Measurements from ENCODE around the gene IQCM. TPM values are rescaled to one million over a fixed set of nuclear protein-coding genes. Genes with fewer than 3 reads are reported as not detected.

The IQCM gene
- polyA plus RNA-seq, 1 experiment = 0.05 TPM

DNA sequence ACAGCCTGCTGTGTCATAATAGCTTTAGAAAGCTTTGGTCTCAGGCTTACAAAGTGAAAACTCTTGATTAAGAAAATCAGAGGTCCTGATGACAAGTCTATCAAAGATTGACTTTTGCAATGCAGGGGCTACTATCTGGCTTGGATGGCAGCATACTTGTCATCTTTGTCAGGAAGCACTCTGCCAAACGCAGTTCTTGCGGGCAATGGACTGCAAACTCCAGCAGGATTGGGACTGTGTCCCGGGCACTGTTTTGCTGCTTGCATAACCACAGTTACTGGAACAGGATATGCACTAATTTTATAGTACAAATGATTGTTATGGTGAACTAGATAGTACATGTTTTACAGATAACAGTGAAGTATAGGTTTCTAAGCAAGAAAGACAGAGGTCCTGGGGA lies 185.6 kb downstream of the IQCM start:
- TF ChIP-seq, protein P1, sequence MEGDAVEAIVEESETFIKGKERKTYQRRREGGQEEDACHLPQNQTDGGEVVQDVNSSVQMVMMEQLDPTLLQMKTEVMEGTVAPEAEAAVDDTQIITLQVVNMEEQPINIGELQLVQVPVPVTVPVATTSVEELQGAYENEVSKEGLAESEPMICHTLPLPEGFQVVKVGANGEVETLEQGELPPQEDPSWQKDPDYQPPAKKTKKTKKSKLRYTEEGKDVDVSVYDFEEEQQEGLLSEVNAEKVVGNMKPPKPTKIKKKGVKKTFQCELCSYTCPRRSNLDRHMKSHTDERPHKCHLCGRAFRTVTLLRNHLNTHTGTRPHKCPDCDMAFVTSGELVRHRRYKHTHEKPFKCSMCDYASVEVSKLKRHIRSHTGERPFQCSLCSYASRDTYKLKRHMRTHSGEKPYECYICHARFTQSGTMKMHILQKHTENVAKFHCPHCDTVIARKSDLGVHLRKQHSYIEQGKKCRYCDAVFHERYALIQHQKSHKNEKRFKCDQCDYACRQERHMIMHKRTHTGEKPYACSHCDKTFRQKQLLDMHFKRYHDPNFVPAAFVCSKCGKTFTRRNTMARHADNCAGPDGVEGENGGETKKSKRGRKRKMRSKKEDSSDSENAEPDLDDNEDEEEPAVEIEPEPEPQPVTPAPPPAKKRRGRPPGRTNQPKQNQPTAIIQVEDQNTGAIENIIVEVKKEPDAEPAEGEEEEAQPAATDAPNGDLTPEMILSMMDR (IDR thresholded peaks at IDR 0.05; ENCODE audit: low read depth, low read length) = no peak
- ChIA-PET POLR2A (no interaction called here), CTCF (no interaction called here)
- H3K4me3 ChIP-seq (ENCODE audit: low read depth, low read length) = no peak overlapping the region
- no peaks in the 10 kb centered on the region for H3K27me3 ChIP-seq (ENCODE audit: control insufficient read depth, insufficient read depth, low read length)
- H3K9me3 ChIP-seq (ENCODE audit: control insufficient read depth, insufficient read depth, low read length) = no peaks in the 10 kb centered on the region
- no peak for DNase-seq (ENCODE audit: low read depth, low spot score)
- H3K27ac ChIP-seq (ENCODE audit: low read depth, low read length) = no peak overlapping the region

DNA sequence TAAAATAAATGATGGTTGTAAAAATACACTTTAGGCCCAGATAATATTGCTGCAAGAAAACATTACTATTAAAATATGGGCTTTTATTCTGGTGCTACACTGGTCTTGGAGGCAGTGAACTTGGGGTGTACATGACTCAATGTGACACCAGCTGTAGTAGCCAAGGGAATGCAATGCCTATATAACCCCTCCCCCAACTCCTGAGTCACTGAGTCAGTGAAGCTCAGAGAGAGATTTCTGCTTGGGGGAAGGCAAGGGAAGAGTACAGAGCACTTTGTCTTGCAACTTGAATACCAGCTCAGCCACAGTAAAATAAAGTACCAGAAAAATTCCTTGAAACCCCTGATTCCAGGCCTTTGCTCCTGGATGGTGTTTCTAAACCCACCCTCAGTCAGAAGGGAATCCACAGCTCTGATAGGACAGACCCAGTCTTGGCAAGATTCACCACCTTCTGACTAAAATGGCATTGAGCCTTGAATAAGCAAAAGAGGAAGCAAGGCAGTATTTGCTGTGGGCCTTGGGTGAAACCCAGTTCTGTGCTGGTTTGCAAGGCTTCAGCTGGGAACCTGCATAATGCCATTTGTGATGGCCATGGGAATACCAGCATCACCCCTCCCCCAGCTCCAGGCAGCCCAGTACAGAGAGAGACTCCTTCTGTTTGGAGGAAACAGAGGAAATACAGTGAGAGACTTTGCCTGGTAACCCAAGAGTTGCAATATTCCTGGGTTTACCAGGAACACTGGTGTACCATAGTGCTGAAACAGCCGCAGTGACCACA lies 209.9 kb downstream of the IQCM start:
- CTCF ChIA-PET = no interaction called here
- no peak overlapping the region for H3K27ac ChIP-seq (ENCODE audit: low read depth, low read length)
- POLR2A ChIA-PET = no interaction called here
- H3K9me3 ChIP-seq (ENCODE audit: control insufficient read depth, insufficient read depth, low read length) = no peaks in the 10 kb centered on the region
- H3K27me3 ChIP-seq (ENCODE audit: control insufficient read depth, insufficient read depth, low read length) = no peaks in the 10 kb centered on the region
- TF ChIP-seq, protein P1 (IDR thresholded peaks at IDR 0.05; ENCODE audit: low read depth, low read length) = no peak
- DNase-seq (ENCODE audit: low read depth, low spot score) = peak; percentile 6
- no peak overlapping the region for H3K4me3 ChIP-seq (ENCODE audit: low read depth, low read length)

DNA sequence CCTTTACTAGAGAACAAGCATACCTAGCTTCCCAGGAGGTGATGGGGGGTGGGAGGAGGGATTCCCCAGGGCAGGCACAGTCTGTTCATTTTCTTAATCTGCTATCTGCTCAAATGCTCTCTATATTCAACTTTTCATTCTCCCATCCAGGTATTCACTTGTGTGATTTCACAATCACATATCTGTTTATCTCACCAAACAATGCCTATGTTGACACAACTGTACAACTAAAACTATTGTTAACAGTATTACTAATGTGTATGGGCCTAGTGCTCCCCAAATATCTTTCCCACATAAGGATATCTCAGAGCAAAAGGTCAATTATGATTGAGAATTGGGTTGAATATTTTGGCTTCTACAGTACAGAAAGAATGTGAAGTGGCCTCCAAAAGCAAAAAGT lies 210.8 kb downstream of the IQCM start:
- TF ChIP-seq, protein P1 (IDR thresholded peaks at IDR 0.05; ENCODE audit: low read depth, low read length) = no peak
- Histone ChIP-seq H3K27me3 (ENCODE audit: control insufficient read depth, insufficient read depth, low read length) (no peaks in the 10 kb centered on the region), H3K27ac (ENCODE audit: low read depth, low read length) (no peak overlapping the region), H3K9me3 (ENCODE audit: control insufficient read depth, insufficient read depth, low read length) (no peaks in the 10 kb centered on the region), H3K4me3 (ENCODE audit: low read depth, low read length) (no peak overlapping the region)
- POLR2A ChIA-PET = no interaction called here
- no peak for DNase-seq (ENCODE audit: low read depth, low spot score)
- CTCF ChIA-PET = interaction anchor here (0.5 kb wide), 1 partner anchor 11 kb away, joined by 3 read pairs; no protein-coding TSS in a partner anchor

DNA sequence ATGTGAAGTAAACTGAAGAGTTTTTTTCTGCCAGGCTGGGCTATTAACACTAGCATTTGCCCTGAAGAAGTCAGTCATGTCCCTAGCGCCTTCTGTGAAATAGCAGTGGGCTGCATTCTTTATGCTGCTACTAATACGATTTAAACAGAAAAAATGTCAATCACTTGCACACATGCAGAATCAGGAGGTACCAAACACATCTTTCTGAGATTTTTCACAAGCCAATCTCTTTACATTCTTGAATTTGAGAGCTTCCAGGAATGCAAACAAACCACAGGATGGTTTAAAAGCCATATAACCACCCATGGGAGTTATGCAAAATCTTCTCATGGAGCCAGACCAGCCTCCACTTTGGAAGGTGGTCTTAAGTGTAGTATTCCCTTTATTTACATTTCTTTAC lies 220.1 kb downstream of the IQCM start:
- Histone ChIP-seq H3K4me3 (ENCODE audit: low read depth, low read length) (no peak overlapping the region), H3K27ac (ENCODE audit: low read depth, low read length) (no peak overlapping the region), H3K27me3 (ENCODE audit: control insufficient read depth, insufficient read depth, low read length) (no peaks in the 10 kb centered on the region), H3K9me3 (ENCODE audit: control insufficient read depth, insufficient read depth, low read length) (no peaks in the 10 kb centered on the region)
- CTCF ChIA-PET = no interaction called here
- POLR2A ChIA-PET = no interaction called here
- TF ChIP-seq, protein P1 (IDR thresholded peaks at IDR 0.05; ENCODE audit: low read depth, low read length) = no peak
- no peak for DNase-seq (ENCODE audit: low read depth, low spot score)

DNA sequence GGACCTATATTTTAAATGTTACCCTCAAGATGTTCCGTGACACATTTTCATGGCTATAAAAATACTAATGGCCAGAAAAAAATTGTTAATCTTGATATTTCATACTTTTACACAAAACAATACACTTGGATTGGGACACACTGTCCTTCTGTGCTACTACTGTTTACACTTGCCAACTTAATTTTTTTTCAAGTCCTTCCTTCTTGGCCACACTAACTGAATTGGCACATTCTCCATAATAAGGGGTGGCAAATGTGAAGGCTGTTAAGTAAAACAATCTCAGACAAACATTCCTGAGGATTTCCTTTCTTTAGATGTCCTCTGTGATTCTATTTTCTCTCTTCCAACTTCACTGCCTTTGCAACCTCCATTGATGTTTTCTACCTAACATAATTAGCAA lies 225.8 kb downstream of the IQCM start:
- Histone ChIP-seq H3K27ac (ENCODE audit: low read depth, low read length) (no peak overlapping the region), H3K9me3 (ENCODE audit: control insufficient read depth, insufficient read depth, low read length) (no peaks in the 10 kb centered on the region), H3K4me3 (ENCODE audit: low read depth, low read length) (no peak overlapping the region), H3K27me3 (ENCODE audit: control insufficient read depth, insufficient read depth, low read length) (no peaks in the 10 kb centered on the region)
- ChIA-PET CTCF (no interaction called here), POLR2A (no interaction called here)
- TF ChIP-seq, protein P1 (IDR thresholded peaks at IDR 0.05; ENCODE audit: low read depth, low read length) = no peak
- no peak for DNase-seq (ENCODE audit: low read depth, low spot score)

All from AG04450 (cell line).